Small intestine (tissue), 7 donors: ENCODE results near the gene CHST11. TPM values are rescaled to one million over a fixed set of nuclear protein-coding genes. Genes with fewer than 3 reads are reported as not detected.

Experiments
- DNase-seq, 2 donors: peaks; one replicate each; pipeline versions ENCODE4 v3.0.0 to v3.0.0-alpha.2; 2013
- FAIRE-seq: peaks from 2 replicates; lab custom pipeline; 2012; peaks lifted over from hg19 to GRCh38; lab: Jason Lieb, UNC
- H3K27ac ChIP-seq, 3 donors: one replicate each; pipeline ENCODE4 v1.5.1; 2013; ENCODE audit warnings: low read length in 2 of 3, mild to moderate bottlenecking in 2 of 3, control low read depth in 1 of 3, inconsistent platforms in 1 of 3, low read depth in 1 of 3, moderate library complexity in 1 of 3
- H3K27me3 ChIP-seq, 3 donors: one replicate each; pipeline ENCODE4 v1.6.1; 2013; ENCODE audit warnings: low read length in 3 of 3, inconsistent platforms in 1 of 3; ENCODE audit not compliant: control insufficient read depth in 3 of 3, insufficient read depth in 3 of 3
- H3K36me3 ChIP-seq, 3 donors: one replicate each; pipeline ENCODE4 v1.6.1; 2013; ENCODE audit warnings: low read length in 3 of 3, inconsistent platforms in 1 of 3, low read depth in 1 of 3, mild to moderate bottlenecking in 1 of 3, moderate library complexity in 1 of 3; ENCODE audit not compliant: control insufficient read depth in 3 of 3, insufficient read depth in 2 of 3
- H3K4me1 ChIP-seq, 3 donors: one replicate each; pipeline ENCODE4 v1.6.1; 2013; ENCODE audit warnings: low read length in 2 of 3, inconsistent platforms in 1 of 3, low read depth in 1 of 3, mild to moderate bottlenecking in 1 of 3, moderate library complexity in 1 of 3; ENCODE audit not compliant: control insufficient read depth in 3 of 3, insufficient read depth in 2 of 3
- H3K4me3 ChIP-seq, 3 donors: one replicate each; pipeline ENCODE4 v1.5.1; 2013; ENCODE audit warnings: low read length in 3 of 3, control low read depth in 1 of 3, inconsistent platforms in 1 of 3, low read depth in 1 of 3, mild to moderate bottlenecking in 1 of 3, moderate library complexity in 1 of 3
- H3K9me3 ChIP-seq, 2 donors: one replicate each; pipeline ENCODE4 v1.6.1; 2013; ENCODE audit warnings: low read depth in 1 of 2, low read length in 1 of 2; ENCODE audit not compliant: control insufficient read depth in 2 of 2, insufficient read depth in 1 of 2
- WGBS, 3 donors: extraction: QIAGEN DNeasy Blood & Tissue Kit; methylation state at CpG; one replicate each; pipeline ENCODE4 v1.1.7; 2013; 5-methylcytosine and 5-hydroxymethylcytosine counted together
- polyA plus RNA-seq, 4 donors: library from polyadenylated mRNA; stranded (reverse) in 3 of 4; unstranded in 1 of 4; fragments of 200-250 nt in 3 of 4; fragments of 120-200 nt in 1 of 4; gene quantifications; one replicate each; pipeline versions ENCODE4 v1.2.1 to v1.2.3, GENCODE V29; 2013
- donor health status: healthy with polysubstance abuse.
- donor health status: control.
- donor health status: control.
- donor health status: Bipolar disorder and iron deficiency.
- donor health status: healthy.

Gene CHST11
- polyA plus RNA-seq, 4 donors = 0.89 to 3.0 (median 2.0) TPM

DNA sequence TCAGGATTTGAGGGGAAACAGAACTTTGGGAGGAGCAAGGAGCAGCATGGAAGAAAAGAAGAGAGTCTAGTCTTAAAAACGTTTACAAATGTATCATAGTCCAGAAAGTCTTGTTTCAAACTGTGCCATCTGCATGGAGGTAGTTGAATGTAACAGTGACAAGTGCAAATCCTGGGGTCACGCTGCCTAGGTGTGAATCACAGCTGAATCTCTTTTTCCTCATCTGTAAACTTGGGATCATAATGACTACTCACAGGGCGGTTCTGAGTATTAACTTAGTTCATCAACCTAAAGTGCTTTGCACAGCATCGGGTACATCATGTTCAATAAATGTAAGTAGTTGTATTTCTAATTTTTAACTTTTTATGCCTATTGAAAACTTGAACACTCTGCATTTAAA lies 208.5 kb downstream of the CHST11 start:
- Histone ChIP-seq H3K4me1 (peaks cover 0 to 17% (median 11%) of the 10 kb centered on the region in 3 donors), H3K27me3 (peaks cover 0 to 4% (median 0%) of the 10 kb centered on the region in 3 donors), H3K9me3 (no peaks in the 10 kb centered on the region), H3K27ac (no peak overlapping the region), H3K4me3 (no peak overlapping the region), H3K36me3 (no peaks in the 10 kb centered on the region)
- no peak for DNase-seq
- no peak for FAIRE-seq
- WGBS, 3 donors = 68 to 76% (median 75%) methylated on average over 4 of the region's 4 CpGs

DNA sequence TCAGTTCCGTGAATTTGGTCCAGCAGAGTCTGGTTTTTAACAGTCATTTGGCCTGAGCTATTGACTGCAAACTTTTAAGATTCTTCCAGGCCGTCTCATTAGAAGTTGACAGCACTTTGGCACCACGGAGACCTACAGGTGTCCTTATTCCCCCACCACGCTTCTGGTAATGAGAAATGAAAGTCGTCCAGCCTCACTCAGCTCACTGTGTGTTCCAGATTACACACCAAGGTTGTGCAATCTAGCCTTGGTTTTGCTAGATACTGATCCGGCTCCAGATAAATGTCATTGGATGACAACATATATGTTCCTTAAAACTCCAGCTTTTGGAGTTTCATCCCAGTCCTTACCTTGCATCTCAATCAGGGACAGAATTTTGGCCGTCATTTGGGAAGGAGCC lies 210.4 kb downstream of the CHST11 start:
- no peak for DNase-seq
- no peak for FAIRE-seq
- H3K27me3 ChIP-seq = peaks cover 0 to 4% (median 0%) of the 10 kb centered on the region in 3 donors
- no peaks in the 10 kb centered on the region for H3K36me3 ChIP-seq
- H3K9me3 ChIP-seq = no peaks in the 10 kb centered on the region
- no peak overlapping the region for H3K4me3 ChIP-seq
- peaks cover 2 to 21% (median 21%) of the 10 kb centered on the region in 3 donors for H3K4me1 ChIP-seq
- H3K27ac ChIP-seq = no peak overlapping the region
- 73 to 82% (median 73%) methylated on average over 7 of the region's 7 CpGs for WGBS, 3 donors

DNA sequence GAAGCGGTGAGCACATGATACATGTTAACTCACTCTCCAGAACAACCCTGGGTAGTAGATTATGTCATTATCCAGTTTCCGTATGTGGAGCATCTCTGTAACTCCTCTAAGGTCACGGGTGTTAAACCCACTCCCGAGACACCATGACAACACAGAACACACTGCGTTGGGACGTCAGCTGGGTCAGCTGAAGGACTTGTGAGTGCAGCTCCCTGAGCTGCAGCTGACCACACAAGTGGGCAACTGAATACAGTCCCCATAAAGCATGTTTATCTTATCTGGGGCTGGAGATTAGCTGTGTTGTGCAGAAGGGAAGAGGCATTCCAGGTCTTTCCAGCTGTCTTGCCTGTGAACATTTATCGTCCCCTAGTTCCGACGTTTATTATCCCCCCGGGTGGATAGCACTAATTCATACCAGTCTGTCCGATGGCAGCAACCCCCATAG lies 211.5 kb downstream of the CHST11 start:
- FAIRE-seq = no peak
- Histone ChIP-seq H3K9me3 (no peaks in the 10 kb centered on the region), H3K4me1 (peaks cover 2 to 22% (median 21%) of the 10 kb centered on the region in 3 donors), H3K36me3 (no peaks in the 10 kb centered on the region), H3K4me3 (no peak overlapping the region), H3K27ac (peak overlapping the region in 2 of 3 donors; percentile 22 to 50), H3K27me3 (peaks cover 0 to 4% (median 0%) of the 10 kb centered on the region in 3 donors)
- WGBS, 3 donors = 32 to 48% (median 46%) methylated on average over 11 of the region's 11 CpGs
- peak; percentile 23 to 47 for DNase-seq

DNA sequence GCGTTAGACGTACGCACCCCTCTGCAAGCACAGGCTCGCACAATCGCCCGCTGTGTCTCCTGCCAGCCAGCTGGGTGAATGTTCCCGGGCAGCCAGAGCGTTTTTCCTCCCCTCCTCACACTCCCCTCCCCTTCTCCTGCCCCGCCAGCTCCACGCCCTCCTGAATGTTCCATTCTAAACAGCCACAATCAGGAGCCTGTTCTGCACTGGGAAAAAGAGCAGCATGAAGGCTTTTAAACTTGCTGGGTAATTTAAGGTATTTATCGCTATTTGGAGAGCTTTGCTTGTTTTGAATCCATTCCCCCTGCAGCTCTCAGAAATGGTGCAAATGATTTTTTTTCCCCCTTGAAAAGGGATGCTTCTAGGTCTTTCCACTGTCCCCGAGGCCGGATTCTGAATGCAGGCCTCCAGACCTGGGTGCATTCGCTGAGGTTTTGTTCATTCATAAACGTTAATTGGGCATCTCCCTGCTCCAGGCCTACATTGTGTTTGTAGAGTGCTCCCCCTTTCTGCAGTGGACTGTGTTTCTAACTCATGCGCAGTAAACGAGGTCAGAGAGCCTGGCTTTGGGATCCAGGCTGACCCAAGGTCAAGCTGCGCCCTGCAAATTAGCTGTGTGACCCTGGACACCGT lies 212.5 kb downstream of the CHST11 start:
- Histone ChIP-seq H3K9me3 (no peaks in the 10 kb centered on the region), H3K36me3 (no peaks in the 10 kb centered on the region), H3K4me3 (no peak overlapping the region), H3K4me1 (peaks cover 2 to 22% (median 21%) of the 10 kb centered on the region in 3 donors), H3K27ac (peak overlapping the region in 1 of 3 donors; percentile 22), H3K27me3 (peaks cover 0 to 4% (median 0%) of the 10 kb centered on the region in 3 donors)
- DNase-seq = peak; percentile 19 to 52
- WGBS, 3 donors = 24 to 47% (median 43%) methylated on average over 17 to 19 of the region's 19 CpGs
- no peak for FAIRE-seq

DNA sequence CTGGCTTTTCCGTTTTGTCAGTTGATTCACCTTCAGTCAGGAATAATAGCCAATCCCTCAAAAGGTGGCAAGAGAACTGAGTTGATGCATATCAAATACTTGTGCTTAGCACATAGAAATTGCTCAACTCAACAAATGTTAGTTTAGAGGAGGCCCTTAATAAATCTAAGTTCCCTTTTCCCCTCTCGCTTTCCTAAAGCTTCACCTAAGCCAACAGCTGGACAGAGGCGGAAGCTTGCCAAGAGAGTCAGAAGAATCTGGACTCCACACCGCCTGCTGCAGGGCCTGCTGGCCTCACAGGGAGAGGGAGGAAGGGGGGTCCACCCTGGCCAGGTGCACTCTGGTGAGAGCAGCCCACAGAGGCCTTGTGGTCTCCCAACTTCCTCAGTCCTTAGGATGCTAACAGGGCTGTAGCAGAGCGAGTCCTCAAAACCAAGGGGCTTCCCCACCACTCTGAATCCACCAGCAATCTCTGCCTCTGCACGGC lies 213.1 kb downstream of the CHST11 start:
- H3K27ac ChIP-seq = peak overlapping the region in 1 of 3 donors; percentile 41
- no peaks in the 10 kb centered on the region for H3K9me3 ChIP-seq
- no peaks in the 10 kb centered on the region for H3K36me3 ChIP-seq
- H3K4me1 ChIP-seq = peaks cover 2 to 22% (median 21%) of the 10 kb centered on the region in 3 donors
- H3K27me3 ChIP-seq = peaks cover 0 to 4% (median 0%) of the 10 kb centered on the region in 3 donors
- DNase-seq = peak in 1 of 2 donors; percentile 26
- no peak overlapping the region for H3K4me3 ChIP-seq
- no peak for FAIRE-seq
- WGBS, 3 donors = 62 to 78% (median 63%) methylated on average over 6 of the region's 6 CpGs

DNA sequence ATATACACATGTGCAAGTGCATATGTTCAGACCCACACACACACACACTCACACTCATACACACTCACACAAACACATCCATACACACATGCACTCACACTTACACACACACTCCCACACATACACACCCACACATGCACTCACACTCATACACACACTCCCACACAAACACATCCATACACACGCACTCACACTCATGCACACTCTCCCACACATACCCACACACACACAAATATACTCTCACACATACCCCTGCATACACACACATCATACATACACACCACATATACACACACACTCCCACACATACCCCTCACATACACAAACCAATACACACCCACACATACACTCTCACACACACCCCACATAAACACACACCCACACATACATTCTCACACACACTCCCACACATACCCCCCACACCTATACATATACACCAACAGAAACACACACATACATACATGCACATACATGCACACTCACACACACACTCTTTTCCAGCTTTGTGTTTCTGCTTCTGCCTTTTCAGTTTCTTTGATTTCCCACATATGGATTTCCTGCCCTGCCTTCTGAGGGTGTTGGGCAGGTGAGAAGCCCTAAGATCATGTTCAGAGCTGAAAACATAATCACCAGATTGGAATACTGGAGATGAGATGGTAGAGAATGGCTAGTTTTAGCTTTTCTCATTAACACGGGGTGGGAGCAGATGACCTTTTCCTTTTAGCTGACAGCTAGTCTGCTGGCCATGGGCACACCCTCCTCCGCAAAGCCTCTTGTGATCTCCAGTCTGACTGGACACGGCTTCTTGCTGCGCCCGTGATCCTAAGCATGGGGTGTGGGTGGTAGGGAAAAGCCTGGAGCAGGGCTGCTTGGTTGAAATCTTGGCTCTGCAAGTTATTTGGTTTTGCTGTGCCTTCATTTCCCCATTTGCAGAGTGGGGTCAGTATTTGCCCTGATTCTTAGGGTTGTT lies 214.0 kb downstream of the CHST11 start:
- FAIRE-seq (no peak), DNase-seq (no peak)
- peaks cover 2 to 22% (median 21%) of the 10 kb centered on the region in 3 donors for H3K4me1 ChIP-seq
- H3K27ac ChIP-seq = peak overlapping the region in 1 of 3 donors; percentile 73
- no peak overlapping the region for H3K4me3 ChIP-seq
- H3K9me3 ChIP-seq = no peaks in the 10 kb centered on the region
- H3K36me3 ChIP-seq = no peaks in the 10 kb centered on the region
- peaks cover 0 to 4% (median 0%) of the 10 kb centered on the region in 3 donors for H3K27me3 ChIP-seq
- WGBS, 3 donors = 69 to 80% (median 72%) methylated on average over 6 of the region's 6 CpGs

DNA sequence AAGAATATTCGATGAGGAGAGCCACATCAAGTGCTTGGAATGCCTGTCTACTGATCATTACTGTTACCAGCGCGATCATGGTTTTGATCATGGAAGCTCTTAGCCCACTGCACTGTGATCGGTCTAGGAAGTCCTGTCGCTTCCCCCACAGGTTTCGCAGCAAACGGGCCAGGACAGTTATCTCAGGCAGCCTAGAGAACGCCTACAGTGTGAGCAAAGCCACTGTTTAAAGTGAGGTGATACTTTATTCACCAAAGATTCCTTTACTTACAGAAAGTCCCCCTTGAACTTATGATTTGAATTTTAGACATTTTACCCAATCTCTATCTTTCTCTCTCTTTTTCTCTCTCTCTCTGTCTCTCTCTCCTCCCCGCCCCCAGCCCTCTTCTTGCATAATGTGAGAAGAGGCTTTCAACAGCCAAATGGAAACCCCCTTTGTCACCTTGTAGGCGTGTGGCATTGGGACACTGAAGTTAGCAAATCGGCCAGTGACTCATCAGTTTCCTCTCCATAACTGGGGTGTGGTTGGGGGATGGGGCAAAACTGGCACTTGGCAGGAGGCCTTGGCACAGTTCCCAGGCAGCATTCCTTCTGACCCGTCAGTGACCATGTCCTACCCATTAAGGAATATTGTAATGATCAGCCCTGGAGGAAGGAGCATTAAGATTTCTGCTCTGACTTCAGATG lies 214.8 kb downstream of the CHST11 start:
- no peaks in the 10 kb centered on the region for H3K36me3 ChIP-seq
- FAIRE-seq (no peak), DNase-seq (peak in 1 of 2 donors; percentile 91)
- H3K9me3 ChIP-seq = no peaks in the 10 kb centered on the region
- H3K4me1 ChIP-seq = peaks cover 2 to 22% (median 21%) of the 10 kb centered on the region in 3 donors
- H3K27me3 ChIP-seq = peaks cover 0 to 4% (median 0%) of the 10 kb centered on the region in 3 donors
- WGBS, 3 donors = 48 to 53% (median 53%) methylated on average over 12 of the region's 12 CpGs
- H3K27ac ChIP-seq = peak overlapping the region in 1 of 3 donors; percentile 73
- H3K4me3 ChIP-seq = no peak overlapping the region
